ENCODE data around the gene ARHGEF10L.

The ARHGEF10L gene

DNA sequence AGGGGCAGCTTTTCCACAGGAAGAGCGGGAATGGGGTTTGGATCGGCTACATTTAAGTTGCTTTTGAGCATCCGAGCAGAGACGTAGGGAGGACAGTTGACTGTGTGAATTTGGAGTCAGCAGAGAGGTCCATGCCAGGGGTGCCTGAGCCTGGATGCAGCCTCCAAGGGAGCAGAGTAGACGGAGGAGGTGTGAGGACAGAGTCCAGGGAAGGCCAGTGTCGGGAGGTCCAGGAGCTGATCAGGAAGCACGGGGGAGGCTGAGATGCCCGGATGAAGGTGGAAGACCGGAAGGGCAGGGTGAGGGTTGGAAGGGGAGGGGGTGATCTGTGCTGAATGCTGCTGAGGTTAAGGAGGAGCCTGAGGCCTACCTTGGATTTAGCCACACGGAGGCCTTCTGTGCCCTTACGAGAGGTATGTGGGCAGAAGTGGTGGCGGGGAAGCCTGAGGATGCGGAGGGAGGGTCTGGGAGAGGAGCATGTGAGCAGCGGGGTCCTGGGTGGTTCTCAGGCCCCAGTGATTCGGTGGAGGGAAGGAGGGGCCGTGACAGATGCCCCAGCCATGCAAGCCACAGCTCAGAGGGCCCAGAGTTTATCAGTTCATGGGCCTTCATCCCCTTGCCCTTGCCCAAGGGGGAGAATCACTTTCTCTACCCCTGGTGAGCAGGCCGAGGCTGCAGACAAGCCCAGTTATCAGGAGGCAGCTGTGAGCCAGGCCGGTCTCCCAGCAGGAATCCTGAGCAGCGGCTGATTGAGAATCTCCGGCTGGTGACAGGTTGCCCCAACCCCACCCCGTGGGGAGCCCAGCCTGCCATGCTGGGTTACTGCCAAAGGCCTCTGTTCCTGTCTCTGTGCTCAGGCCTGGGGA lies 161.7 kb downstream of the ARHGEF10L start:
- TF ChIP-seq, protein P1, sequence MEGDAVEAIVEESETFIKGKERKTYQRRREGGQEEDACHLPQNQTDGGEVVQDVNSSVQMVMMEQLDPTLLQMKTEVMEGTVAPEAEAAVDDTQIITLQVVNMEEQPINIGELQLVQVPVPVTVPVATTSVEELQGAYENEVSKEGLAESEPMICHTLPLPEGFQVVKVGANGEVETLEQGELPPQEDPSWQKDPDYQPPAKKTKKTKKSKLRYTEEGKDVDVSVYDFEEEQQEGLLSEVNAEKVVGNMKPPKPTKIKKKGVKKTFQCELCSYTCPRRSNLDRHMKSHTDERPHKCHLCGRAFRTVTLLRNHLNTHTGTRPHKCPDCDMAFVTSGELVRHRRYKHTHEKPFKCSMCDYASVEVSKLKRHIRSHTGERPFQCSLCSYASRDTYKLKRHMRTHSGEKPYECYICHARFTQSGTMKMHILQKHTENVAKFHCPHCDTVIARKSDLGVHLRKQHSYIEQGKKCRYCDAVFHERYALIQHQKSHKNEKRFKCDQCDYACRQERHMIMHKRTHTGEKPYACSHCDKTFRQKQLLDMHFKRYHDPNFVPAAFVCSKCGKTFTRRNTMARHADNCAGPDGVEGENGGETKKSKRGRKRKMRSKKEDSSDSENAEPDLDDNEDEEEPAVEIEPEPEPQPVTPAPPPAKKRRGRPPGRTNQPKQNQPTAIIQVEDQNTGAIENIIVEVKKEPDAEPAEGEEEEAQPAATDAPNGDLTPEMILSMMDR (IDR thresholded peaks at IDR 0.05; ENCODE audit: insufficient read depth, low read depth, low read length, missing control alignments) = no peak
- H3K4me3 ChIP-seq (ENCODE audit: low read depth, low read length) = no peak overlapping the region
- no peak for DNase-seq (ENCODE audit: low read depth)

DNA sequence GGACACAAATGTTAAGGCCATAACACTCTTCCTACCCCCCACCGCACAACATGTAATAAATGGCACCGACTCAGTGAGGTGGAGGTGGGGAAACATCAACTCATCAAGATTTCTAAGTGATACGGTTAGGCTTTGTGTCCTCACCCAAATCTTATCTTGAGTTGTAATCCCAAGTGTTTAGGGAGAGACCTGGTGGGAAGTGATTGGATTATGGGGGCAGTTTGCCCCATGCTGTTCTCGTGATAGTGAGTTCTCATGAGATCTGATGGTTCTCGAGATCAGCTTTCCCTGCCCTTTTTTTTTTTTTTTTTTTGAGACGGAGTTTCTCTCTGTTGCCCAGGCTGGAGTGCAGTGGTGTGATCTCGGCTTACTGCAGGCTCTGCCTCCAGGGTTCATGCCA lies 164.7 kb downstream of the ARHGEF10L start:
- TF ChIP-seq, protein P1 (IDR thresholded peaks at IDR 0.05; ENCODE audit: insufficient read depth, low read depth, low read length, missing control alignments) = no peak
- DNase-seq (ENCODE audit: low read depth) = no peak
- no peak overlapping the region for H3K4me3 ChIP-seq (ENCODE audit: low read depth, low read length)

DNA sequence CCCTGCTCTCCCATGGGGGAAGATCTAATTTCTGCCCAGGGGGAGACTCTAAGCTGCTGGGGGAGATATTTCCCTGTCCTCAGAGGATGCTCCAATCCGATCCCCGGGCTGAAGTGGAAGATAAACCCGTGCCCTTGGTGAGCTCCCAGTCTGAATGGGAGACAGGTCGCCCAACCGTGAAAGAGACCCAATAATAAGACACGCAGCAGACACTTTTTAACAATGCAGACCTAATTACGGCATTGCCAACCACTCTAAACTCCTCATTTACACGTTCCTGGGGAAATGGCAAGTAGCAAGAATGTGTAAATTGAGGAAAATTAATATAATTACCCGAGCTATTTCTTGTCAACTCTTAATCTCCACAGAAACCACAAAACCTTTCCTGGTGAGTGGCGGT lies 166.9 kb downstream of the ARHGEF10L start:
- TF ChIP-seq, protein P1 (IDR thresholded peaks at IDR 0.05; ENCODE audit: insufficient read depth, low read depth, low read length, missing control alignments) = no peak
- no peak for DNase-seq (ENCODE audit: low read depth)
- no peak overlapping the region for H3K4me3 ChIP-seq (ENCODE audit: low read depth, low read length)

DNA sequence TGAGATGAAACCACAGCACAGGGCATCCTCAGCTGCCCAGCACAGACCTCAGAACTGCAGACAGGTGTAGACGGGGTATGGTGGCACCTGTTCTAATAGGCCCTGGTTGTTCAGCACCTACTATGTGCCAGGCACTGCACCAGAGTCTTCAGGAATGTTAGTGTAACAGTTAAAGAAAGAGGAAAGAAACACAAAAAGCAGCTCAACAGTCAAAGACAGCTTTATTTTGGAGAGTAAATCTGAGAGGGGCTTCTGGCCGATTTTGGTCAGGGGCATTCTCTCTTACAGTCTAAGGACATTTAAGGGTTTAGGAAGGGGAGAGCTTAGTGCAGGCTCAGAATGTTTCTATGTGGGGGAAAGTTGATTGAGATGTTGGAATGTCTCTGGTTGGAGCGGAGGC lies 170.5 kb downstream of the ARHGEF10L start:
- no peak overlapping the region for H3K4me3 ChIP-seq (ENCODE audit: low read depth, low read length)
- TF ChIP-seq, protein P1 (IDR thresholded peaks at IDR 0.05; ENCODE audit: insufficient read depth, low read depth, low read length, missing control alignments) = no peak
- DNase-seq (ENCODE audit: low read depth) = no peak

DNA sequence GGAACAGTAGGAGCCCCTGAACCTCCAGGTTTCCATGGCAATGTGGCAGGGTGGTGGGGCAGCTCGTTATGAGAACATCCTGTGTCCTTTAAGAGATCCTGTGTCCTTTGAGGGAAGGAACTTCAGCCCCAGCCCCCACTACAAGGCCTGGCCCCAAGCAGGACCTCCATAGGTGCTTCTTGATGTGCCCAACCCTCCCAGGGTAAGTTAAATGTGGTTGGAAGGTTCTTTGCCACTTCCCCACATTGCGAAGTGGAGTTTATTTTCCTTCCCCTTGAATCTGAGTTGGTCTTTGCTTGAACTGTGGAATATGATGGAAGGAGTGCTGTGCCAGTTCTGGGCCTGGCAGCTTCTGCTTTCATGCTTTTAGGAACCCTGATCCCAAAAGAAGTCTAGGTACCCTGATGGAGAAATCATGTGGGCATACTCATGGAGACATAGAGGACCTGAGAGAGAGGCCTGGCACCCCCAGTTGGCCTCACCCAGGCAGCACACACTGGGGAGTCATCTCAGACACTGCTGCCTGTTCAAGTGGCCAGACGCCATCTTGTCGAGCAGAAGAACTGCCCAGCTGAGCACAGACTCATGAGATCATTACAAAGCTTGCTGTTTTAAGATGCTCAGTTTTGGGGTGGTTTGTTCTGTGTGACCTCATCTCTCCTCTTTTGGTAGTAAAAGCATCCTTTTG lies 171.5 kb downstream of the ARHGEF10L start:
- TF ChIP-seq, protein P1 (IDR thresholded peaks at IDR 0.05; ENCODE audit: insufficient read depth, low read depth, low read length, missing control alignments) = no peak
- H3K4me3 ChIP-seq (ENCODE audit: low read depth, low read length) = no peak overlapping the region
- no peak for DNase-seq (ENCODE audit: low read depth)

DNA sequence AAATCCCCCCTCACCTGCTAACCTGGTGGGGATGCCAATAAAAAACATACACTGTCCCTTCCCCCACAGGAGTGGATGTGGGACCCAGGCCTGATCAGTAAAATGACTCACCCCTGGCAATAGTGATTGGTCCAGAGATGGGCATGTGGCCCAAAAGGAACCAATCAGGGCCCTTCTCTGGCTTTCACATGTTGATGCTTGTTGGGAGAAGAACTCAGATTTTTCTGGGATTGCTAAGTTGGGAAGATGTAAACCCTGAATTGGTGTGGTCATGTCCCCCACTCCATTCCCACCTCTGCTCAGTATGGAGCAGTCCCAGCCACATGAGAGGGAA lies 172.0 kb downstream of the ARHGEF10L start:
- H3K4me3 ChIP-seq (ENCODE audit: low read depth, low read length) = no peak overlapping the region
- DNase-seq (ENCODE audit: low read depth) = no peak
- TF ChIP-seq, protein P1 (IDR thresholded peaks at IDR 0.05; ENCODE audit: insufficient read depth, low read depth, low read length, missing control alignments) = no peak
